Measurements from ENCODE around the gene STK32C.

STK32C gene

GRCh38 chr10:132180736-132181135 is 127.0 kb downstream of the STK32C start:
- no peak for DNase-seq

GRCh38 chr10:132179551-132180392 is 128.0 kb downstream of the STK32C start:
- DNase-seq: no peak

- DNase-seq: no peak
Measured at GRCh38 chr10:132178672-132179545, 128.8 kb downstream of the STK32C start.

- DNase-seq: no peak
Measured at GRCh38 chr10:132178046-132178445, 129.7 kb downstream of the STK32C start.

- DNase-seq: peak in 4 of 14 donors; percentile 58 to 68 (median 62)
Measured at GRCh38 chr10:132176623-132177500, 130.9 kb downstream of the STK32C start.

- peak in 10 of 14 donors; percentile 30 to 81 (median 66) for DNase-seq
Measured at GRCh38 chr10:132175907-132176581, 131.7 kb downstream of the STK32C start.

- no peak for DNase-seq
Measured at GRCh38 chr10:132175408-132175807, 132.3 kb downstream of the STK32C start.

- no peak for DNase-seq
Measured at GRCh38 chr10:132174237-132174636, 133.5 kb downstream of the STK32C start.

GRCh38 chr10:132173185-132173584 is 134.6 kb downstream of the STK32C start:
- no peak for DNase-seq

GRCh38 chr10:132172091-132173066 is 135.4 kb downstream of the STK32C start:
- DNase-seq: no peak

- no peak for DNase-seq
Measured at GRCh38 chr10:132170561-132171361, 137.0 kb downstream of the STK32C start.

- DNase-seq: no peak
Measured at GRCh38 chr10:132169766-132170560, 137.8 kb downstream of the STK32C start.

GRCh38 chr10:132169031-132169765 is 138.6 kb downstream of the STK32C start:
- DNase-seq: no peak

GRCh38 chr10:132168571-132169030 is 139.1 kb downstream of the STK32C start:
- peak in 1 of 14 donors; percentile 28 for DNase-seq

- no peak for DNase-seq
Measured at GRCh38 chr10:132167976-132168375, 139.8 kb downstream of the STK32C start.

GRCh38 chr10:132167041-132167674 is 140.6 kb downstream of the STK32C start:
- no peak for DNase-seq

- no peak for DNase-seq
Measured at GRCh38 chr10:132166216-132166950, 141.4 kb downstream of the STK32C start.
